Left forelimb (tissue), 1 donor: ENCODE data around the gene SRRM2.
A peak's percentile ranks its signal among the peaks of the same experiment; 100 is the strongest.

ENCODE experiments used
- DNase-seq: peaks from one replicate; pipeline ENCODE4 v3.0.0-alpha.2; 2018; ENCODE audit warnings: low spot score

SRRM2 gene

DNA sequence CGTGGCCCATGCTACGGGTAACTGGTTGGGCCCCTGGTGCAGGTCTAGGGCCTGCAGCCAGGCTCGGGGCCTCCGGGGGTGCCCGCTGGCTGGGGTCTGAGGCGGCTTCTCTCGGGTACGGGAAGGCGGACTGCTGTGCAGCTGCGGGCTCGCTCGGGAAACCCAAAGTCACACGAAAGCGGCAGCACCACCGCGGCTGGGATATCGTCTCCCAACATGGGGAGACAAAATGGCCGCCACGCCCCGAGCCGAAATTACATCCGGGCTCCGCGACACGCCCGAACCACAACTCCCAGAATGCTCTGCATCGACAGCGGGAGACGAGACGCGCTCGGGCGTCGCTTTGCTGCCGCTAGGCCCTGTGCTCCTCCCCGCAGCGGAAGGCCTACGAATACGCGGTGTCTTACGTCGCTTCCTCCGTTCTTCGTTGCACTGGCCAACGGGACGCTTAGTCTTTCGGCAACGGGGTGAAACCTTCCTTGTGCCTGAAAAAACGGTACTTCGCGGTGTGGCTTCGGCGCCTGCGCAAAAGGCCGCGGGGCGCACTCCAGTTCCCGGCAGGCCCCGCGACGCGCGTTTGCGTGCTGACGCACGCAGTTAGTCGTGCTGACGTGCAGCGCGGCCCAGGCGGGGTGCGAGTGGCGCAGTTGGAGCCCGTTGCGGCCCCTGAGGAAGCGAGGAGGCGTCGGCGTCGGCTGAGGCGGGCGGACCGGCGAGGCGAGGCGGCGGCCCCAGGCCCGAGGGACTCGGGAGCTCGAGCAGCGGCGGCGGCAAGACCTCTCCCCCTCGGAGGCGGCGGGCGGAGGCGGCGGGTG lies at the start of gene SRRM2:
Gene SRRM2, plus strand, starts transcription at position 604 of the 815 bp plus-strand sequence. CDS start 3,727 bp downstream, outside the sequence.
- DNase-seq, result peak; percentile 99

GRCh38 chr16:2702871-2703745 lies 49.3 kb upstream of the SRRM2 start:
- DNase-seq, result no peak

DNA sequence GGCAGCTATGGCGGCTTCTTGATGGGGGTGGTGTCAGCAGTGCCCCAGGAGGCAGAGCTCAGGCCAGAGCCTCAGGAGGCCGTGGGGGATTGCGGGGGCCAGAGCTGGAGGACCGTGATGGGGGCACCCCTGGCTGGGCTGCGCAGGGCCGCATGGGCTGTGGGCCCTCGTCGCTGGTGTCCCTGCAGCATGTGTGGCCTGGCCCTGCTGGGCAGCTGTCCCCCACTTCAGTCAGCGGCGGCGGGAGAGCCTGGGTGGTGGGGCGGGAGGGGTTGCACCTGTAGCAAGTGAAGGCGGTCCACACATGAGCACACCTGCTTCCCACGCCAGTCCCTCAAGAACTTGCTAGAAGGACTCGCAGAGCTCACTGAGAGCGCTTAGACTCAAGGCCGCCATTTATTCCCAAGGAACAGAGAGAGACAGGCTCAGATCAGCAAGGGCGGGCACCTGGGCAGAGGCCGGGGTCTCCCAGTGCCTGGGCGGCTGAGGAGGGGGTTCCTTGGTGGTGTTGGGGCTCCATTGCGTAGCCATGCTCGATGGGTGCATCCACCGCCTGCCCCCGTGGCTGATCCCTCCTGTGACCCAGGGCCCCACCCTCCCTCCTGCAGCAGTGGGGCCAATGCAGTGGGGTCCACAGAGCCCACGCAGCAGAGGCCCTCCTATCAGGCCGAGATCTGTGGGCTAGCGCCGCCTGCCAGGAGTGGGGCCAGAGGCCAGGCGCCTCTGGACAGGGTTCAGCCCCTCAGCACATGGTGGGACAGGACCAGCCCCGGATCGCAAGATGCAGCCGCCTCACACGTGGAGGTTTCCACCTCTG lies 48.1 kb upstream of the SRRM2 start:
- DNase-seq, result no peak

GRCh38 chr16:2704983-2705275 lies 47.5 kb upstream of the SRRM2 start:
- DNase-seq, result no peak

DNA sequence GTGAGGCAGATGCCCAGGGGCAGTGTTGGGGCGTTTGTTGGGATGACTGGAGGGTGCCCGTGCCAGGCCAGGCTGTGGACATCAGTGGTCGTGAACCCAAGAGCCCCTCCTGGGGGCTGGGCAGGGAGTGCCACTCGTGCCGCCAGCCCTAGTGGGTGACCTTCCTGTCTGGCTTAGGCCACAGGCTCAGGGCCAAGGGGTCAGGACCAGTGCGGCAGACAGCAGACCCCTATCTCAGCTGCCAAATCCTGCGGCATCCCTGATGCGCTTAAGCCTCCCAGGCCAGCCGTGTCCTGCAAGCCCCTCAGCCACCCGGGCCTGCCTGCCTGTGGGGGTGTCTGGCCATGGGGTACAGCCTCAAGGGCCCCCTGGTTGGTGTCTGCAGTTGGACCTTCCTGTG lies 47.1 kb upstream of the SRRM2 start:
- no peak for DNase-seq

GRCh38 chr16:2706085-2706484 lies 46.4 kb upstream of the SRRM2 start:
- no peak for DNase-seq

DNA sequence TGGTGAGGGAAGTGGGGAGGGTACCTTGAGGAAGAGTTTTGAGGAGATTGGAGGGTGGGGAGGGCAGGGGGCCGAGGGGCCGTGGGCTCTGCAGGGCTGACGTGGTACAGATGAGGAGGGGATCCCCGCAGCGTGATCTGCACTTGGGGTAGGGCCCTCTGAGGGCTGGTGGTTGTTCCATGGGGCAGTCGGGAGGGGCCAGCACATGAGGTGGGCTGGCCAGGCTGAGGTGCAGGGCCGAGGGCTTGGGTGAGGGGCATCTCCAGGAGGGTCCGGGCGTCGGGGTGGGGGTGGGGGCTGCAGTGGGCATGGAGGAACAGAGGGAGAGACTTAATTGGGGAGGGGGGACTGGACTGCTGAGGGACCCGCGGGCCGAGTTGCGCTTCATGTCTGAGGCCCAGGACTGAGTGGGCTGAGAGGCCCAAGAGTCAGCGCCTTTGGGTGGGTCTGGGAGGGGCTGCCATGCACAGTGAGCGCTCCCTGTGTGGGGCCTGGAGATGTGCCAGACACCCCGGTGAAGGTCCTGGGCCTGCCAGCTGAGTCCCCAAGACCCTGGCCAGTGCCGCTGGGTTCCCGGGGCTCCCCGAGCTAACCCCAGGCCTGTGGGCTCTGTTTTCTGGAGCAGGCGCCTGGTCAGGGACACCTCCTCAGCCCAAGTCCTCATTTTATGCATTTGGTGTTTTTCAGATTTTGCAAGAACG lies 45.7 kb upstream of the SRRM2 start:
- DNase-seq, result no peak

DNA sequence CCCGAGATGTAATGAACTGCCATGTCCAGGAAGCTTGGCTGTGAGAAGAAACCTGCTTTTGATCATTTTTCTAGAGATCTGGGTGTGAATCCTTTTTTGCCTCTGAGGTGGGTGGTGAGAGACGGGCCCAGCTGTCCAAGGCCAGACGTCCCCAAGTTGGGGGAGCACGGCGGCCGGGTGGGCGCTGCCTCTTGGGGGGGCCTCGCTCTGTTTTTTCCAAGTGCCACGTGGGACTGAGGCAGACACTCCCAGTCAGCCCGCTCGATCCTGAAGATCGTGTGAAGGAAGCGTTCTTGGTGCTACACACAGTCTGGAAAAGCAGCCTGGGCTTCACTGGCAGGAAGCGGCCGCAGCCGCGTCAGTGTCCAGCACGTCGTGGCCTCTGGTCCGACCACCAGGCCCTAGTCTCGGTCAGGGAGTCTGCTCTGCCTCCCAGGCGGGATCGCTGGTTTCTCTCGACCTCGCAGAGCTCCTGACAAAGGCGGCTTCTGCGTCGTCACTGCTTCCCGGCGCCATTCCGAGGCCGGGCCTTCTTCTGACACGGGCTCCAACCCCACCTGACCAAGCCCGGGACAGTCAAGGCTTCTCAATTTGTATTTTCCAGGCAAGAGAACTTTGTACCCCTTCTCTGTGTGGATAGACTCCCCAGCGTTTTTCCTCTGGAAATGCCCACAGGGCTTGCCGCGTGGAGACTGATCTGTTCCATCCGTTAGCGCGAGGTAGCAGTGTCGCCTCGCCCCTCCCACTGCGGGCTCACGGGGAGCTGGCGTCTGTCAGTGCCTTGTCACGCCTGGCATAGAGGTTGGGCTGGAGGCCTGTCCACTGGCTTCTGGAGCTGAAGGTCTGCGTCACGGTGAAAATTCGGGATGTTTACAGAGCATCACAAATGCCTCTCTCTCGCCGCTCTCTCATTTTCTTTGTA lies 44.8 kb upstream of the SRRM2 start:
- no peak for DNase-seq

DNA sequence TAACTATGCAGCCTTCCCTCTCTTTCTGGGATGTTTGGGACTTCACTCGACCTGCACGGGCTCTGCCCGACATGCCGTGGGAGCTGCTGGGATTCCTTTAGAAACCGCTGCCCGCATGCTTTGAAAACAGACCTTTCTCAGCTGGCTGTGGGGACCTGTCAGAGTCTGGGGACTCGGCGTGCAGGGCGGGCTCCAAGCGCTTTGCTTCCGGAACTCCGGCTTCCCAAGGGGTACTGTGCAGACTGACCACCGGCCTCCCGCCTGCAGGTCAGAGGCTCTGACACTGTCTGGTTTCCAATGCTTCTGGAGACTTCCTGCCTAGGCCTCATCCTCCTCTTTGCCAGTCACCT lies 44.2 kb upstream of the SRRM2 start:
- DNase-seq, result no peak

- DNase-seq, result no peak
These were observed 43.4 kb upstream of the SRRM2 start for GRCh38 chr16:2708955-2709587.

DNA sequence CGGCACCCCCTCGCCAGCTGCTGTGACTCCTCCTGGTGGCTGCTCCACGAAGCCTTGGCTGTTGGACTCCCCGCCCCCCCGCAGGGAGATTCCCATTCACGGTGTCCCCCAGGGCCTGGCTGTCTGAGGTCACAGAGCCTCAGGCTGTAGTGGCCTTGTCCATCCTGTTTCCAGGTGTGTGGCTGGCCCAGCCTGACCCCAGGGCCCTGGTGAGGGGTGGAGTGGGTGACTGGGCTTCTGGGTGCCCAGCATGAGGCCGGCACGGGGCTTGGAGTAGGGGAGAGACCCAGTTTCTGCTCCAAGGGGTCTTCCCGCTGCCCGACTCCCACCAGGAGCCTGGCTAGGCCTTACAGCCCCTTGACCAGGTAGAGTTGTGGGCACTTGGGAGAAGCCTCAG lies 42.9 kb upstream of the SRRM2 start:
- no peak for DNase-seq

DNA sequence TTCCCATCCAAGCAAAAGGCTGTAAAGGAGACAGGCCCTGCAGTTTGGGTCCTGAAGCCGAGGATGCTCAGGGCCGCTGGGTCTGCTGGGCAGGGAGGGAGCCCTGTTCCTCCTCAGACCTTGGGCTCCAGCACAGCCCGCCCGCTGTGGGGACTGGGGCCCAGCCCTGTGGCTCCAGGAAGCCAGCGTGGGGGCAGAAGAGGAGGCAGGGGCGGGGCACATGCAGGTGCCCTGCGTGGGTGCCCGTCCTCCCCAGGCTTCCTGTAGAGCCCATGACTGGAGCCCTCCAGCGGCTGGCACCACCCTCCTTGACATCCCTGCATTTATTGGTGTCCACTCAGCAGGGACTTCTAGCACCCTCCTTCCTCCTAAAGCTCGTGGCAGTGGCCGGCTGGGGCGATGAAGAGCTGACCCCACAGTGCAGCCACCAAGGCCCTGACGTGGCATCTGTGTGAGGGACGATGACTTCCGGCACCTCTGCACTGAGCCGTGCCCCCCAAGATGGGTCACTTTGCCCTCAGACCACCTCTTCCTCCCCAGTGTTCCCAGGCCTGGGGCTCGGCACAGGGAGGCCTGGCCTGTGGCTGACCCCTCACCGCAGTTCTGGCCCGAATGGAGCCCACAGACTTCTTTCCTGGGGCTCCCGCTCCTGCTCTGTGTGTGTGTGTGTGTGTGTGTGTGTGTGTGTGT lies 42.3 kb upstream of the SRRM2 start:
- DNase-seq, result no peak

DNA sequence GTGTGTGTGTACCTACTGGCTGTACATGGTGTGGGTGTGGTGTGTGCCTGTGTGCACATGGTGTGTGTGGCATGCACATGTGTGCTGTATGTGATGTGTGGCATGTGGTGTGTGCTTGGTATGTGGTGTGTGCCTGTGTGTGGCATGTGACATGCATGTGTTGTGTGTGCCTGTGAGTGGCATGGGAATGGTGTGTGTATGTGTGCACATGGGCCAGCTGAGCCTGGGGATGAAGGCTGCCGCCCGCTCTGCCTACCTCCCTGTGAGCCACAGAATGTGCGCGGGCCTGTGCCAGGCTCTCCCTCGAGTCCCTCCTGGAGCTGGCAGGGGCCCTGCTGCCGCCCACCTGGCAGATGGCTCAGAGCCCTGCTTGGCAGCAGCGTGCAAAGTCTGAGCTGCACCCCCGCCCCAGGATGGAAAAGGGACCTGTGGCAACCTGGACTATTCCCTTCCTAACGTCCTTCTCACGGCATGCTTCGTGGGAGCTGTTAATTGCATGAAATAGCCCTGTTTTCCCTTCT lies 41.7 kb upstream of the SRRM2 start:
- no peak for DNase-seq

DNA sequence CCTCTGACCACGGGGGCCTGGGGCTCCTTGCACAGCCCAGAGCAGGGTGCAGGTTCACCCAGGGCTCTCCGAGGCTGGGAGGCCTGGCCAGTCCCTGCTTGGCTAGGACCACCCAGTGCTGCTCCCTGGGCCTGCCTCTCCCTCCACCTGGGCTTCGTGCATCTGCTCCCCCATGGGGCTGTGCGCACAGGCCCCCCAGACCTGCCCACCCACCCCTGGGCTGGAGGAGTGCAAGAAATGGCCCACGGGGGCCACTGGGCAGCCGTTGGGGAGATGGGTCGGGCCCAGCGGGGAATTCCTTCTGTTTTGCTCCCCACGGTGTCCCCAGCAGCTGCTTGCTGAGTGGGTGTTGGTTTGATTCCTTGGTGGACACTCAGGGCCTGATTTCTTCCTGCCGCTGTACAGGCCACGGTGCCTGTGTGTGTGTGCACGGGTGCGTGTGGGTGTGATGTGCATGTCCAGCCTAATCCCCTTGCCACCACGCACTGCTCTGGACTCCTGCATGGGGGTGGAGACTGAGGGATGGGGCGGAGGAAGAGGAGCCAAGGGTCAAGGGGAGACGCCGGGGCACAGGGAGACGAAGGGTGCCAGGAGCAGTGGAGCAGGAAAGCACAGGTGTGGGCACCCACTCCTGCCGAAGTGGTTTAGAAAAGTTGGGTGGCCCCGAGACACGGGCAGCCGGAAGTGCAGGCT lies 40.9 kb upstream of the SRRM2 start:
- DNase-seq, result peak; percentile 64

DNA sequence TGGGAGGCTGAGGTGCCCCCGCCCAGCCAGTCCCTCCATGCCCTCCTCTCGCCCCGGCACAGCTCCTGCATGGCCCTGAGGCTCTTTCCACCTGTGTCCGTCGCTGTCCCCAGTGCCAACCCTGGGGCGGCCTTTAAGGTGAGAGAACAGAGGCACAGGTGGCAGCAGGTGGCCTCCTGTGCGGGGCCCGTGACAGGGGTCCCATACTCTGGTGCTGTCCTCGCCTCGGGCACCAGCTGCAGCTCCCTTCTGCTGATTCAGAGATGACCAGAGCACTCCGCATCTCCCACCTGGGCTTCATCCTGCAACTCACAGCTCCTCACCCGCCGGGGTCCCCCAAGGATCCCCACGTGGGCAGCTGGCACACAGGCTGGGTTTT lies 40.4 kb upstream of the SRRM2 start:
- no peak for DNase-seq

GRCh38 chr16:2712546-2712945 lies 39.9 kb upstream of the SRRM2 start:
- peak; percentile 51 for DNase-seq

DNA sequence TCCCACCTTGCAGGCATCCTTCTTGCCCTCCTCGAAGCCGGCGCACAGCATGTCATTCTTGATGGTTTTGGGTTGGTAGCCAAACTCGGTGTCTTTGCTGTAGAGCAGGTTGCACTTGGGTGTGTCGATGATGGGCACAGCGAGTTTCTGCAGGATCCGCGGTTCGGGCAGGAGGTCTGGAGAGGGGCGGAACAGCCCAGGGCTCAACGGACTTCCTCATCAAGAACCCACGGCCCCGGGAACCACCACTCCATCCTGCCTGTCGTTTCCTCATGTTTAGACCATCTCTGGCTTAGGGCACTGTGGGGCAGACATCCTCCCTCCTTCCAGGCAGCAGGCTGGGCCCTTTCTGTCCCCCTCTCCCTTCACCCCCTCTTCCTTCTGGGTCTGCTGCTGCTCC lies 38.9 kb upstream of the SRRM2 start:
- DNase-seq, result peak; percentile 44

DNA sequence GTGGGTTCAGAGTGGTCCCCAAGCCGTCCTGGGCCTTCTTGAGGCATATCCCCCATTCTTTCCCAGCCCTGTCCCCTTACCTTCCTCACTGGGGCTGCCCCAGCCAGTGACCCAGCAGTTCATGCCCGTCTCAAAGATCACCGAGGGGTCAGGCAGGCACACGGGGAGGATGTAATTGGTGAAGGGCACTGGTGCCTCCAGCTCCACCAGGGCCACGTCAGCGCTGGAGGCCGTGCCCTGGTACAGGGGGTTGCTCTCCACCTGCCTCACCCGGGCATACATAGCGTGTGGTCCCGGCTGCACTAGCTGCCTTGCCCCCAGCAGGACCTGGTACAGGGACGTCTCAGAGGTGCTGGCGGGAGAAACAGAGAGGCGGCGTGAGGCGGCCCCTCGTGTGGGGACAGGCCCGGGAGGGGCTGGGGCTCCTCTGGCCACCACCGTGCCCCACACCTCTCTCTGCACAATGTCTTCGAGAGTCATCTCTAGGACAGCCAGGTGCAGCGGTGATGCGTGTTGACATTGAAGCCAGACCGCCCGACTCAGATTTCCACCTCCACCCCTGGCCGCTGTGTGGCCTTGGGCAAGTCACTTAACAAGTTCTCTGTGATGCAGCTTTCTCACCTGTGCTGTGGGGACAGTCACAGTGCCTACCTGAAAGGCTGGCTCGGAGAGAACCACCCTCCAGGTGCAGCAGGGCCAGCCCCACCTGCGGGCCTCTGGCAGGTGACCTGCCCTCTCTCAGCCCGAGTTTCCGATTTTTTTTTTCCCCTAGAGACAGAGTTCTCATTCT lies 38.3 kb upstream of the SRRM2 start:
- no peak for DNase-seq
